GM12891 (cell line): ENCODE measurements around the gene RARA.

Experiments
- PAX5 ChIP-seq: IDR thresholded peaks from 2 replicates; pipeline ENCODE4 v1.6.1; 2011; ENCODE audit warnings: low read length, moderate library complexity, mild to moderate bottlenecking; ENCODE audit not compliant: insufficient read depth, severe bottlenecking
- POLR2A ChIP-seq: IDR thresholded peaks from 2 replicates; pipeline ENCODE4 v1.6.1; 2011; ENCODE audit warnings: low read depth, low read length, control low read depth
- POLR2AphosphoS5 ChIP-seq: IDR thresholded peaks from 2 replicates; pipeline ENCODE4 v1.6.1; 2011; ENCODE audit warnings: low read depth, low read length, control low read depth
- SPI1 ChIP-seq: IDR thresholded peaks from 2 replicates; pipeline ENCODE4 v1.6.1; 2011; ENCODE audit warnings: low read depth, low read length, control low read depth
- TAF1 ChIP-seq: IDR thresholded peaks from 2 replicates; pipeline ENCODE4 v1.6.1; 2011; ENCODE audit warnings: low read depth, low read length, control low read depth

DNA sequence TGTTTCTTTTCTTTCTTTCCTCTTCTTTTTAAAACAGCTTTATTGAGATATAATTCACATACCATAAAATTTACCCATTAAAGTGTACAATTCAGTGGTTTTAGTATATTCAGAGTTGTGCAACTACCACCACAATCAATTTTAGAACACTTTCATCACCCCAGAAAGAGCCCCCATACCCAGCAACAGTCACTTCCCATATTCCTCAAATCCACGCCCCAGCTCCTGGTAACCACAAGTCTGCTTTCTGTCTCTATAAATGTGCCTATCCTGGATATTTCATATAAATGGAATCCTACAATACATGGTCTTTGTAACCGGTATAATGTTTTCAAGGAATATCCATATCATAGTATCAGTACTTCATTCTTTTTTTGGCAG lies 19.4 kb downstream of the RARA start:
- TF ChIP-seq POLR2AphosphoS5, result no peak
- no peak for TF ChIP-seq POLR2A
- TF ChIP-seq TAF1, result no peak
- TF ChIP-seq PAX5, result no peak
- TF ChIP-seq SPI1, result no peak
